ENCODE measurements around the gene TTC9B. TPM values are rescaled to one million over a fixed set of nuclear protein-coding genes. Genes with fewer than 3 reads are reported as not detected.

Gene TTC9B
- total and polyA plus RNA-seq, 2 of the 8 experiments (the other 6 are each of a cell fraction or from before 2014, with no cell fraction given), result 0.26 TPM; not detected in 1

GRCh38 chr19:40267601-40267997 is 49.4 kb upstream of the TTC9B start (continued):
- no peak for TF ChIP-seq RBBP5 (IDR thresholded peaks at IDR 0.05; ENCODE audit: borderline replicate concordance, low read depth, low read length)
- no peak for TF ChIP-seq PHF8 (conservative IDR thresholded peaks at IDR 0.05; ENCODE audit: low read depth, low read length)

All from H1 (cell line).